Measurements from ENCODE around the gene NEDD4L.
"Not testable (repeated sequence)": the region's sequence is repeated elsewhere in the genome, so short reads cannot be mapped to it uniquely, and the experiment has no call there.

NEDD4L gene

DNA sequence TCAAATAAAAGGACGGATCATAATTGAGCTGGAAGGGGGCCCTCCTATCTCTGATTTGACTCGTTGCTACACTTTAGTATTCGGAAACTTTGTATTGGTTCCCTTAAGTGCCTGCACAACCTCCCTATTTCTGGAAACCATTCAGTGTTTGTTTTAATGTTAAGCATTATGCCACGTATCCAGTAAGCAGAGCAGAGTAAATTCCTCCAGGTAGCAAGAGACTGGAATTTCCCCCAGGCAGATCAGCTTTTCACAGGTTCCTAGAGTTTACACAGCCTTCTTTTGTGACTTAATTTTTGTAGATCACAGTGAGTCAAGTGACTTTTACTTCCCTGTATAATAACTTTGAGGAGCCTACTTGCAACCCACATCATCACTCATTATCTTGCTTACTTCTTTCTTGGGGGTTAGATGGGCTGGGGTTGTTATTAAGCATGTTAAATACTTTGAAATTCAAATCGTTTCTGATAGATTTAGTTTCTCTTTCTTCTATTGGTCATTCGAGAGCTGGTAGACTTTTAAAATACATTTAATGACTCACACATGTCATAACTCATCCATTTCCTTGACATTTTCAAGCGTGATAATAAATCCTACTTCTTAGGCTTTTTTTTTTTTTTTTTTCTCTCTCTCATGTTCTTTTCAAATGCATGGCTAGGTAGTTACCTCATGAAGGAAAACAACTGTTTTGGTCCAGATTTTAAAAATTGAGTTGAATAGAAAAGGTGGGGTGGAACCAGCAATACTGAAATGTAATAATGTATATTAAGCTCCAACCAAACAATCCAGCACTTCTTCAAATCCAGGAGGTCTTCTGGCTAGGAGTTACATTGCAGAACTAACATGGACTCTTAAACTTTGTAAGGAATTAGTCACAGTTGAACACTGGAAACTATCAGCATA lies 219.3 kb downstream of the NEDD4L start:
- TF ChIP-seq, protein P1, sequence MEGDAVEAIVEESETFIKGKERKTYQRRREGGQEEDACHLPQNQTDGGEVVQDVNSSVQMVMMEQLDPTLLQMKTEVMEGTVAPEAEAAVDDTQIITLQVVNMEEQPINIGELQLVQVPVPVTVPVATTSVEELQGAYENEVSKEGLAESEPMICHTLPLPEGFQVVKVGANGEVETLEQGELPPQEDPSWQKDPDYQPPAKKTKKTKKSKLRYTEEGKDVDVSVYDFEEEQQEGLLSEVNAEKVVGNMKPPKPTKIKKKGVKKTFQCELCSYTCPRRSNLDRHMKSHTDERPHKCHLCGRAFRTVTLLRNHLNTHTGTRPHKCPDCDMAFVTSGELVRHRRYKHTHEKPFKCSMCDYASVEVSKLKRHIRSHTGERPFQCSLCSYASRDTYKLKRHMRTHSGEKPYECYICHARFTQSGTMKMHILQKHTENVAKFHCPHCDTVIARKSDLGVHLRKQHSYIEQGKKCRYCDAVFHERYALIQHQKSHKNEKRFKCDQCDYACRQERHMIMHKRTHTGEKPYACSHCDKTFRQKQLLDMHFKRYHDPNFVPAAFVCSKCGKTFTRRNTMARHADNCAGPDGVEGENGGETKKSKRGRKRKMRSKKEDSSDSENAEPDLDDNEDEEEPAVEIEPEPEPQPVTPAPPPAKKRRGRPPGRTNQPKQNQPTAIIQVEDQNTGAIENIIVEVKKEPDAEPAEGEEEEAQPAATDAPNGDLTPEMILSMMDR (IDR thresholded peaks at IDR 0.05; ENCODE audit: extremely low read depth, insufficient read depth, missing control alignments) = no peak
- in situ Hi-C loops (cut with MboI; ENCODE audit: low pct_unique_long_range_greater_than_20kb, low sequenced_read_pairs, unreplicated experiment) = no loop called here
- DNase-seq (ENCODE audit: low spot score) = no peak

DNA sequence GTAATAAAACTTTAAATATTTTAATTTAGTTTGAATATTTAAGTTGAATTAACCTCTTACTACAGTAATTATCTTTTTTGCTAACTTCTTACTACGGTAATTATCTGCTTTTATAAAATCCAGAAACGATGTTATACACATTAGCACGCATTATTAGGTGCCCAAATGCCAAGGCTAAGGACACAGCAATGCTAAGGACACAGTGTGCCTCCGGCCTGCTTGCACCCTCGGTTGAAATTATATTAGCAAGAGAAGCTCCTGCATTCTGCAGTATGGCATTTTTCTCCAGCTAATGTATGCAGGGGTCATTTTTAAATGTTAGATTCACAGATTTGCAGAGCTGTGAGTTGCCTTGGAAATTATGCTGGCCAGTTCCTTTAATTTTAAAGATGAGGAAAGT lies 220.0 kb downstream of the NEDD4L start:
- DNase-seq (ENCODE audit: low spot score) = no peak
- TF ChIP-seq, protein P1 (IDR thresholded peaks at IDR 0.05; ENCODE audit: extremely low read depth, insufficient read depth, missing control alignments) = no peak
- in situ Hi-C loops (cut with MboI; ENCODE audit: low pct_unique_long_range_greater_than_20kb, low sequenced_read_pairs, unreplicated experiment) = no loop called here

DNA sequence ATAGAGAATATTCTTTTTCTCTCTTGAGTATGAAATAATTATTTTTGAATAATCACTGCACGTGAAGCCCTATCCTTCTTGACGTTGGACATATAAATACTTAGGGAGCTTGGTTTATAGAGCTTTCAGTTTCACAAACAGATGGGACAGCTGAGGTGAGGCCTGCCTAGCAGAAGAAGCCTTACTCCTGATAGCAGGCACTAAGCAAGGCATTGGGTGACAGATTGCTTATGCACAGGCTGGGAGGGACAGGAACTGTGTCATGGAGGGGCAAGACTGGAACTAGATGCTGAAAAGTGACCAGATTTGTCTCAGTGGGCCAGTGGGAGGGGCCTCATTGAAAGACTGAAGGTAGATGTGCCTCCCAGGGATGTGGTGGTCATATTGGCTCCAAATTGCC lies 220.8 kb downstream of the NEDD4L start:
- no peak for DNase-seq (ENCODE audit: low spot score)
- in situ Hi-C loops (cut with MboI; ENCODE audit: low pct_unique_long_range_greater_than_20kb, low sequenced_read_pairs, unreplicated experiment) = no loop called here
- TF ChIP-seq, protein P1 (IDR thresholded peaks at IDR 0.05; ENCODE audit: extremely low read depth, insufficient read depth, missing control alignments) = no peak

DNA sequence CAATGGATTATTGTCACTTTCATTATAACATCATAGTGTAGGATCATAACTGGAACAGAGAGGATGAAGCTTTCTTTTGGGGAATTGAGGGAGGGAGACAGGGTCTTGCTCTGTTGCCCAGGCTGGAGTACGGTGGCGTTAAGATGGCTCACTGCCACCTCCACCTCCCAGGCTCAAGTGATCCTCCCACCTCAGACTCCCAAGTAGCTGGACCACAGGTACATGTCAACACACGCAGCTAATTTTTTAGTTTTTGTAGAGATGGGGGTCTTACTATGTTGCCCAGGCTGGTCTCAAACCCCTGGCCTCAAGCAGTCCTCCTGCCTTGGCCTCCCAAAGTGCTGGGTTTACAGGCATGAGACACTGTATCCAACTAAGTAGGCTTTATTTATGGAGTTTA lies 221.5 kb downstream of the NEDD4L start:
- DNase-seq (ENCODE audit: low spot score); in situ Hi-C loops (cut with MboI; ENCODE audit: low pct_unique_long_range_greater_than_20kb, low sequenced_read_pairs, unreplicated experiment): not testable (repeated sequence)

DNA sequence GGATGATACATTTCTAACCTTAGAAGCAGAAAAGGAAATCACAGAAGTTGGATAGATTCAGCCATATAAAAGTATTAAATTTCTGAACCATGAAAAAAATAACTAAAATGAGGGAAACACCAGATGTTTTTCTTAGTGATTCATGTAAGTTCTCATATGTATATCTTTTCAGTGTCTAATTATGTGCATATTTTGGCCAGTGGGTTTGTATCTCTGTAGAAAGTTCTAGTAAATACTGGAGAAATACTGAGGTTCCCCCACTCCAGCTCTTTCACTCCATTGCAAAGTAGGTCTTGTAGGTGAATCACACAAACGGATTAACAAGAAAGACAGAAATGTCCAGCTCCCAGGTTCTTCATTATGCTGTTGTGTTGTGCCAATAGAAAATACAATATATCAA lies 222.3 kb downstream of the NEDD4L start:
- TF ChIP-seq, protein P1 (IDR thresholded peaks at IDR 0.05; ENCODE audit: extremely low read depth, insufficient read depth, missing control alignments) = no peak
- in situ Hi-C loops (cut with MboI; ENCODE audit: low pct_unique_long_range_greater_than_20kb, low sequenced_read_pairs, unreplicated experiment) = no loop called here
- DNase-seq (ENCODE audit: low spot score) = no peak

DNA sequence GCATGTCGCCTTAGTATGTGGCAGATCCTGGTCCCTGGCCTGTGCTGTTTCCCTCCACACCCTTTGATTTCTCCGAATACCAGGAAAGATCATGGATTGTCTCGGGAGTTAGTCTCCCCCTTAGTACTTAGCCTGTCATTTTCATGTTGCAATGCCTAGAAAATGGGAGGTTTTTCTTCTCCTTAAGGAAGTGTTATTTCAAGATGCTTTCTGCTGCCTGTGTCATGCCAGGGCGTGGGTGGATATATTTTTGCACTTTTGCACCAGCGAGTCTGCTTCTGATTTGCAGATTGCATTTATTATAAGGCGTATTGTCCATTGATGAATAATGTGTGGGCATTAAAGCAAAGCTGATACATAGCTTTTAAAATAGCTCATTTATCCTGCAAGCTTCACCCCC lies 223.5 kb downstream of the NEDD4L start:
- no peak for DNase-seq (ENCODE audit: low spot score)
- TF ChIP-seq, protein P1 (IDR thresholded peaks at IDR 0.05; ENCODE audit: extremely low read depth, insufficient read depth, missing control alignments) = no peak
- in situ Hi-C loops (cut with MboI; ENCODE audit: low pct_unique_long_range_greater_than_20kb, low sequenced_read_pairs, unreplicated experiment) = no loop called here

DNA sequence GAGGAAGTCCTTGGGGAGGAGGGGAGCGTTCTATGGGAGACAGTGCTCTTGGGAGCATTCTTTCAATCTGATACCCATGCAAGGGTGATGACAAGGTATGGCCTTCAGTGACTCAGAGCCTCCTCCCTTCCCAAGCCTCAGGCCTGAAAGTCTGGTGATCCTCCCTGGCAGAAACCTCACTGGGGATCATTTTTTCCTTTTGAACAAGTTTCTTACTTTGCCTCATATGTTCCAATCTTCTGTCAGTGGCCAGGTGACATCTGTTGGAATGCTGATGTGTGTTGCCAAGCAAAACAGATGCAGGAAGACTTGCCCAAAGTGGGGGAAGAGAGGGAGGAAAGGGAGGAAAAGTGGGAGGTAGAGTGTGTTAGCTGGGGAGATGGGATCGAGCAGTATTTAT lies 224.8 kb downstream of the NEDD4L start:
- DNase-seq (ENCODE audit: low spot score) = no peak
- in situ Hi-C loops (cut with MboI; ENCODE audit: low pct_unique_long_range_greater_than_20kb, low sequenced_read_pairs, unreplicated experiment) = no loop called here
- TF ChIP-seq, protein P1 (IDR thresholded peaks at IDR 0.05; ENCODE audit: extremely low read depth, insufficient read depth, missing control alignments) = no peak

All from GM13977 (cell line).